ENCODE data around the gene GPATCH3. TPM values are rescaled to one million over a fixed set of nuclear protein-coding genes. Genes with fewer than 3 reads are reported as not detected.

Gene GPATCH3
- total and polyA plus RNA-seq, 2 of the 8 experiments (the other 6 are each of a cell fraction or from before 2014, with no cell fraction given), result 7.9 to 17.4 TPM

- no peak for TF ChIP-seq EZH2 (IDR thresholded peaks at IDR 0.05; ENCODE audit: low read depth, low read length, severe bottlenecking)
- TF ChIP-seq KDM1A (IDR thresholded peaks at IDR 0.05; ENCODE audit: borderline replicate concordance, low read length), result no peak
- TF ChIP-seq KDM5A (IDR thresholded peaks at IDR 0.05; ENCODE audit: low read length), result no peak
- no peak for TF ChIP-seq HDAC6 (IDR thresholded peaks at IDR 0.05; ENCODE audit: low read depth, low read length)
- no peak for TF ChIP-seq ASH2L (IDR thresholded peaks at IDR 0.05; ENCODE audit: low read length)
- no peak for TF ChIP-seq EGR1 (IDR thresholded peaks at IDR 0.05; ENCODE audit: borderline replicate concordance, low read depth, low read length)
- no peak for TF ChIP-seq MAX (IDR thresholded peaks at IDR 0.05)
- no peak for TF ChIP-seq SP4 (IDR thresholded peaks at IDR 0.05; ENCODE audit: low read length)
- TF ChIP-seq SIN3A (conservative IDR thresholded peaks at IDR 0.05 in 1 of 2, IDR thresholded peaks at IDR 0.05 in 1 of 2; ENCODE audit: low read depth in 1 of 2, low read length in 2 of 2), result no peak
- no peak for TF ChIP-seq PHF8 (conservative IDR thresholded peaks at IDR 0.05; ENCODE audit: low read depth, low read length)
- no peak for TF ChIP-seq SAP30 (IDR thresholded peaks at IDR 0.05; ENCODE audit: insufficient read depth, insufficient replicate concordance, low read length)
- TF ChIP-seq JUND (IDR thresholded peaks at IDR 0.05; ENCODE audit: low read length), result no peak
- TF ChIP-seq RNF2 (IDR thresholded peaks at IDR 0.05; ENCODE audit: borderline replicate concordance, low read depth, low read length, missing control alignments, poor library complexity, severe bottlenecking), result no peak
- no peak overlapping the region for H3K56ac ChIP-seq (replicated peaks; ENCODE audit: insufficient read length, low read depth, low read length)
- no peak overlapping the region for H3K14ac ChIP-seq (ENCODE audit: insufficient read length)
- H3K79me1 ChIP-seq (ENCODE audit: low read depth, low read length), result no peaks in the 10 kb centered on the region
- peaks cover 0 to 27% (median 21%) of the 10 kb centered on the region in 4 experiments; a peak in 5 of 7 replicates for H3K4me1 ChIP-seq (replicated peaks in 1 of 4; ENCODE audit: control insufficient read depth in 3 of 4, insufficient read depth in 4 of 4, low read length in 3 of 4)
- no peak overlapping the region for H2BK15ac ChIP-seq (ENCODE audit: low read length)
- H2BK5ac ChIP-seq (ENCODE audit: low read depth, low read length), result no peak overlapping the region
- no peaks in the 10 kb centered on the region for H3K79me2 ChIP-seq (ENCODE audit: control insufficient read depth in 1 of 2, insufficient read depth in 2 of 2, low read length in 2 of 2)
- no peaks in the 10 kb centered on the region for H3K9me3 ChIP-seq (ENCODE audit: insufficient read depth in 2 of 2, low read depth in 1 of 2, low read length in 1 of 2)
- H2AFZ ChIP-seq (ENCODE audit: low read length), result no peak overlapping the region
- peaks cover 9% of the 10 kb centered on the region for H3K23me2 ChIP-seq (ENCODE audit: low read depth, low read length)
- 89% methylated on average over 16 of the region's 20 CpGs; no CpG with 5 or more reads in 1 of the 2 experiments for WGBS, 2 experiments (ENCODE audit: extremely low coverage in 1 of 2, insufficient coverage in 1 of 2, insufficient read length in 1 of 2, insufficient replicate concordance in 2 of 2, low coverage in 1 of 2, low lambda C conversion rate in 2 of 2, missing lambda C conversion rate in 1 of 2)
- no peak overlapping the region for H2AK5ac ChIP-seq (ENCODE audit: low read depth, low read length)
- ChIA-PET POLR2A (ENCODE audit: partially characterized antibody) (interaction anchor here (0.6 to 2.4 kb wide), 4 partner anchors 19 to 58 kb away, joined by 3 to 8 read pairs (median 4); partner anchors contain the start of genes GPATCH3, GPN2 and NUDC), CTCF (ENCODE audit: partially characterized antibody) (interaction anchor here (1.2 to 22.8 kb wide), 4 partner anchors 9 to 30 kb away, joined by 5 to 547 read pairs (median 66); partner anchors contain the start of gene GPN2)
- no peak overlapping the region for H3K4ac ChIP-seq (replicated peaks; ENCODE audit: insufficient read length, low read depth, low read length)
- H4K91ac ChIP-seq (replicated peaks; ENCODE audit: insufficient read length, low read length), result no peak overlapping the region
- H4K5ac ChIP-seq (ENCODE audit: insufficient read length, low read depth, low read length), result no peak overlapping the region
- H3K4me3 ChIP-seq (ENCODE audit: extremely low read depth in 1 of 4, insufficient read depth in 2 of 4, low read depth in 3 of 4, low read length in 4 of 4), result no peak overlapping the region
- no peak overlapping the region for H2BK120ac ChIP-seq (replicated peaks; ENCODE audit: low read depth, low read length)
- FAIRE-seq (no peak), DNase-seq (ENCODE audit: low read depth in 1 of 2, low spot score in 2 of 2) (no peak)
- no peaks in the 10 kb centered on the region for H4K20me1 ChIP-seq (replicated peaks in 1 of 2; ENCODE audit: control insufficient read depth in 1 of 2, insufficient read depth in 2 of 2, low read length in 2 of 2)
- no peak overlapping the region for H3K9ac ChIP-seq (replicated peaks in 1 of 4; ENCODE audit: extremely low read depth in 1 of 4, low read depth in 3 of 4, low read length in 3 of 4)
- H2BK12ac ChIP-seq (ENCODE audit: low read depth, low read length), result no peak overlapping the region; the same call in 1 of the 2 replicates
- no peak overlapping the region for H3K27ac ChIP-seq (ENCODE audit: low read depth, low read length)
- H3K23ac ChIP-seq (ENCODE audit: insufficient read length), result no peak overlapping the region
- H3K36me3 ChIP-seq (ENCODE audit: control insufficient read depth in 2 of 4, insufficient read depth in 4 of 4, low read length in 3 of 4), result no peaks in the 10 kb centered on the region
- H3K27me3 ChIP-seq (replicated peaks in 1 of 4; ENCODE audit: control insufficient read depth in 3 of 4, extremely low read depth in 1 of 4, insufficient read depth in 3 of 4, low read length in 3 of 4), result peaks cover 4 to 13% (median 12%) of the 10 kb centered on the region in 4 experiments; a peak in 5 of 7 replicates
- H3K4me2 ChIP-seq (ENCODE audit: insufficient read depth in 1 of 2, low read depth in 2 of 2, low read length in 2 of 2), result peak overlapping the region; percentile 60 to 91; a peak in 2 of 4 replicates
- H2BK20ac ChIP-seq (ENCODE audit: low read length), result no peak overlapping the region
- H3K18ac ChIP-seq (ENCODE audit: extremely low read depth, low read length), result no peak overlapping the region; the same call in 1 of the 2 replicates
- H4K8ac ChIP-seq (ENCODE audit: extremely low read depth, insufficient read depth, low read length), result no peak overlapping the region
Observed at GRCh38 chr1:26863685-26864077, 36.6 kb downstream of the GPATCH3 start.

Data from H1 (cell line).